ENCODE data around the gene MKNK2.

Gene MKNK2

DNA sequence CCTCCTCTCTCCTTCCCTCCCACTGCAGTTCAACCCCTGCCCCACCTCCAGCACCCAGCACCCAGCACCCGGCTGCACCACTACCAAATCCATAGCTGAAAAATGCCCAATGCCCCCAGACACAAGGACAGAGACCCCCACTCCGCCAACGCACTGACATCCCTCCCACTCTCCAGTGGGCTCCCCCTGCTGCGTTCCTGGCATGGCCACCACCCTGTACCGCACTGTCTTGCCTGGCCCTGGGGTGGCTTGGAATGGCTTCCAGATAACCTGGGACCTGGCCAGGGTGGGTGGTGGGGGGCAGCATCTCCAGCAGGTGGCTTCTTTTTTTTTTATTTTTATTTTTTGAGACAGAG is 5.8 kb upstream of the MKNK2 start:
- DNase-seq = no peak

DNA sequence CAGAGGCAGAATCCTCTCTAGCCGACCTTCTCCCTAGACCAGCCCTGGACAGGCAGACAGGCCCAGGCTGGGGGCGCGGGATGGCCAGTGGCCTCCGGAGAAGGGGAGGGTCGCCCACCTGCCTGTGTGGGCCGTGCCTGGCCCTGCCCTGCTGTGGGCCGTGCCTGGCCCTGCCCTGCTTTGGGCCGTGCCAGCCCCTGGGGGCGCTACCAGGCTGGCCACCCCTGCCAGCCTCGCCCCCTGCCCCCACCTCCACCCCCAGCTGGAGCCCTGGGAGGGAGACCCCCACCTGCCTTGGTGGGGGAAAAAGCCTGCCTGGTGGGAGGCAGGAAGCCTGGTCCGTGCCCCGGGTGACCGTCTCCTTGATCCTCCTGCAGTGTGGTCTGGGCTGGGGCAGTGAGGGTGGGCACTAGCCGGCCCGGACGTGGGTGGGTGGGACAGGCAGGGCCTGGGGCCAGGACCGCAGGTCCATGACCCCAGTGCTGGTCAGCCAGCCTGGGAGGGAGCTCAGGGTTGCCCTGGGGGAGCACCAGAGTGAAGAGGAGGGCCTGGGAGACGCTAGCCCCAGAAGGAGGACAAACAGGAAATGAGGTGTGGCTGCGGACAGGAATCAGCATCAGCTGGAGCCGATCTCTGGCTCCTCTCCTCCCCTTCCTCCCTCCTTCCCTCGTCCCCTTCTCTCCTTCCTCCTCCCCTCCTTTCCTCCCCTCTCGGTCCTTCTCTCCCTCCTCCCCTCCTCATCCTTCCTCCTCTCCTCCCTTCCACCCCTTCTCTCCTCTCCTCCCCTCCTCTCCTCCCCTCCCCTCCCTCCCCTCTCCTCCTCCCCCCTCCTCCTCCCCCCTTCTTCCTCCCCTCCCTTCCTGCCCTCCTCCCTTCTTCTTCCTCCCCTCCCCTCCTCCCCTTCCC is 5.1 kb upstream of the MKNK2 start:
- DNase-seq = no peak

- DNase-seq = no peak
Measured at GRCh38 chr19:2054763-2055162, 3.7 kb upstream of the MKNK2 start.

DNA sequence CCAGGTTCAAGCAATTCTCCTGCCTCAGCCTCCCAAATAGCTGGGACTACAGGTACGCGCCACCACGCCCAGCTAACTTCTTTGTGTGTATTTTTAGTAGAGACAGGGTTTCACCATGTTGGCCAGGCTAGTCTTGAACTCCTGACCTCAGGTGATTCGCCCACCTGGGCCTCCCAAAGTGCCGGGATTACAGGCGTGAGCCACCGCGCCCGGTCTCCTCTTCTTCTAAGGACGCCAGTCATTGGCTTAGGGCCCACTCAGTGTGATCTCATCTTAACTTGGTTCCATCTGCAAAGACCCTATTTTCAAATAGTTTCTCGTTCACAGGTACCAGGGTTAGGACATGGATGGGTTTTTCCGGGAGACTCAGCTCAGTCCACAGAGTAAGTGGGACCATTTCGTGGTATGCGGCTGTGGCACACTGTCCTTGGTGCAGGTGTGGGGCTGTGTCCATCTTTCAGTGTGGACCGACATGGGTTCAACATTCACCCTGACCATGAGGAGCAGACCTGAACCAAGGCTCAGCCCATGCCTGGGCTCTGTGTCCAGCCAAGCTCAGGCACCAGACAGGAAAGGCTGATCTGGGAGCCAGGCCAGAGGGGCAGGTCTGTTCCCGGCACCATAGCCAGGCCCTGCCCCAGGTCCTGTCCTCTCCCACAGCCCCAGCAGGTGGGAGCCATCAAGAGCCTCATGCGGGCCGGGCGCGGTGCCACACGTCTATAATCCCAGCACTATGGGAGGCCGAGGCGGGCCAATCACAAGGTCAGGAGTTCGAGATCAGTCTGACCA is 2.8 kb upstream of the MKNK2 start:
- DNase-seq = no peak

DNA sequence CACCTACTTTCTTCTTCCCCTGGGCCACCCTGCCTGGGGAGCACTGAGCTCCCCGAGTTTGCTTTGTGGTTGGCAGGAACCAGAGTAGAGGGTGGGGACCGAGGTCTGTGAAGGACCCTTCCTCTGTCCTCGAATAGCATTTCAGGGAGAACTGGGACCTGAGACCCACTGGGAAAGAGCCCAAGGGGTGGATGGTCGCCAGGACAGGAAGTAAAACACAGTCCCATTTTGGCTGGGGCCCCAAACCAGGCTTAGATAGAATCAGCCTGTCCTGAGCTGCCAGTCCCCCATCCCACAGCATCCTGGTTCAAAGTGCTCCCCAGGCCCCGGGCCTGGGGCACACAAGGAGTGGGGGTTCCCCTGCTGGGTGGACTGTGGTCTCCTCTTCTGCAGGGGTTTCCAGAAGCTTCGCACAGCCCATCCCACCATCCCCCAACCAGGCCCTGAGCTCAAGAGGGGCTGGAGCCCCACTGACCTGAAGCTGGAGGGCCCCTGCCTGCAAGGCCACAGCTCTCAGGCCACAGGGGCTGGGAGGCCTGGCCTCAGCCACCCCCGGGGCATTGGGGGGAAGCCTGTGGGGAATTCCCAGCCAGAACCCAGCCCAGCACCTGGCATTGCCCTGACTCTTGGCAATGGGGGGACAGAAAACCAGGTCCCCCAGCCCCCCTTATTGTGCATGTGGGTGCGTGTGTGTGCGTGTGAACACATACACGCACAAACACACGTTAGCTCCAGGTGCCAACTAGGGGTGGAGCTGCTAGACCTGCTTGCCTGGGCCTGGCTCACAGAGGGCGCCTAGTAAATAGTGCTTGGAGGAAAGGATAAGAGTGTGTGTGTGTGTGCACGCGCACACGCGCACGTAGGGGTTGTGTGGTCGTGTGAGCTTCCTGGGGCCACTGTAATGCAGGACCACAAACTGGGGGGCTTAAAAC is 995 bp upstream of the MKNK2 start:
- peak in 1 of 2 experiments; percentile 31 for DNase-seq

GRCh38 chr19:2050349-2050990 is 574 bp downstream of the MKNK2 start:
- DNase-seq = no peak

- DNase-seq = peak; percentile 37
Measured at GRCh38 chr19:2049741-2050348, 1.2 kb downstream of the MKNK2 start.

DNA sequence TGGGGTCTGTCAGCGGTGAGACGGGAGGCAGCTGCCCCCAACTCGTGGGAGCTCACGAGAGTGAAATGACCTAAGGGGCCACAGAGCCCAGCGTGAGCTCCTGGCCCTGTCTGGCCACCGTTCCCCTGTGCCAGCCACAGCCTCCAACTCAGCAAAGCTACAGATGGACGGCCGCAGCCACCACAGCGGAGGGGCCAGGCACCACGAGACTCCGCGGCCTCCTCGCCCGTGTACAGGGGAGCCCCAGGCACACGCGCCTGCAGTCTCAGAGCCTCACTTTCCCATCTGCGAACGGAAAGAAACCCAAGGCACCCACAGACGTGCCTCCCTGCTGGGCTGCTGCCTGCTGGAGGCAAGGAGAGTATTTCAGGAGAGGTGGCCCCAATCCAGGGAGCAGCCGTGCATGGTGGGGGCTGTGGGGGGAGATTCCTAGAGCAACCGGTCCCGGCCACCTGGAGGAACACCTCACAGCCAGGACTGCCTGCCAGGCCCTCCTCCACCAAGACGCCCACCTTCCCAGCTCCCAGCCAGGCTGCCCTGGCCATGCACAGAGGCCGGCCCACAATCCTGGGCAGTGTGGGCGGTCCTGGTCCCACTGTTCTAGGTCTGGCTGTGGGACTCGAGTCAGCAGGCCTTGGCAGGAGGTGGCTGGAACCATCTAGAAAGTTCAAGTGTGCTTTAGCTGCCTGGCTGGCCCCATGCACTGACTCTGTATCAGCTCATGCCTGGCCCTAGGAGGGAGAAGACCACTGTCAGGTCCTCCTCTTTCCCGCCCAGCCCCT is 1.9 kb downstream of the MKNK2 start:
- DNase-seq = no peak

DNA sequence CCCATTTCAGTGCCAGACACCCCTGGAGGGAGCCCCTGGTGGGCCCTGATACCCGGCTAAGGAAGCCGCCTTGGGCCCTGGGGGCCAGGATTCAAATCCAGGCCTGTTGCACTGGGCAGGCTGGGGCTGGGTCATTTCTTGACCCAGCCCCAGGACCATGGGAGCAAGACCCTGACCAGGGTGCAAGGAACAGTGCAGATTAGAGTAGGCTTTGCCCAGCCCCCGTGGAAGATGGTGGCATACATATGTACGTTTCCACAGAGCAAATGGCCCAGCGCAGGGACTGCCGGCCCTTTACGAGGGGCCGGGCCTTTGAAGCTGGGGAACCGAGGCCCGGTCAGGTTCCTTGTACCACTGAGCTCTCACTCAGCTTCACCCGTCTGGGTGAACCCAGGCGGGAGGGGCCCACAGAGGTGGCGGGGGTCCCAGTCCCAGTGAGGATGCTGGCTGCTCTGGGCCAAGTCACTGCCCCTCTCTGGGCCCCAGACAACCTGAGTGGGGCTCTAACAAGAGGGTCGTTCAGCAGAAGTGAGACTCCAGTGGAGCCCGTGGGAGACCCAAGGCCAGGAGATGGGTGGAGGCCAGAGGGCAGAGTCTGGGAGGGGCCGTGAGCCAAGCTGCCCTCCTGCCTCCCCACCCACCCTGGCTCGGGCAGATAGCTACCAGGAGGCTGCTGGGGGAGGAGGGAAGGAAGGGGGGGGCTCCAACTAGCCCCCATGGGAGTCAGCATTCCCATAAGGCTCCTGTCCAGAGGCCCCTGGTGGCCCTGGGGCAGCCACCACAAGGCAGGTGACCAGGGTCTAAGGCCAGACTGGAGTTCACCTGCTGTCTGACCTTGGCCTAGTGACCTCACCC is 2.7 kb downstream of the MKNK2 start:
- DNase-seq = no peak

DNA sequence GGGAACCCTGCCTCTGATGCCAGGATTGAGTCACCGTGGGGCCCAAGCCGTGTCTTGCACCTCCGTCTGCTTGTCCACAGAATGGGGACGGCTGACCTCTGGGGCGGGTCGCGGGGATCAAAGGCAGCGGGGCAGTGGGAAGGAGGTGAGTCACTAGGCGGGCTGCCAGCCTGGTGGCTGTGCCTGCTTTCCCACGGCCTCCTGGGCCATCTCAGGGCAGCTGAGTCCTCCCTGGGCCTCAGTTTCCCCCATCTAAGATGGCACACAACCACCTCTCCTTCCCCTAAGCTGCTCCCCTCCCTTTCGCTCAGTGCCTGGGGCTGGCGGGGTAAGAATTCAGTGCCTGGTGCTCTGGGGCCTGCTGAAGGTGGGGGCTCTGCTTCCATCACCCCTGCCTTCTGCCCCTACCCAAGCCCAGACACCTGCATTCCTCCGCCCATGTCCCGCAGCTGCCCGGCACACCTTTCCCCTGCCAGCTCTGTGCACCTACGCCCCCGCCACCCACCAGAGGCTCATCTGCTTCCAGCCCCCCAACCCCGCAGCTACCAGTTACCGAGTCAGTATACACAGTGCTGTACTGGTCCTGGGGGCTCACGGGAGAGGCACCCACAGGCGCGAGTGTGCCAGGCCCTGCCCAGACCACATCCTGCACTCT is 3.5 kb downstream of the MKNK2 start:
- DNase-seq = no peak

GRCh38 chr19:2047076-2047448 is 4.0 kb downstream of the MKNK2 start:
- no peak for DNase-seq

GRCh38 chr19:2046046-2046907 is 4.8 kb downstream of the MKNK2 start:
- no peak for DNase-seq

GRCh38 chr19:2045501-2046045 is 5.5 kb downstream of the MKNK2 start:
- DNase-seq = no peak

GRCh38 chr19:2044709-2045500 is 6.1 kb downstream of the MKNK2 start:
- no peak for DNase-seq

GRCh38 chr19:2043961-2044708 is 6.9 kb downstream of the MKNK2 start:
- DNase-seq = no peak

- DNase-seq = no peak
Measured at GRCh38 chr19:2043251-2043641, 7.8 kb downstream of the MKNK2 start.
